ENCODE data around the gene SERPINB6. TPM values are rescaled to one million over a fixed set of nuclear protein-coding genes. Genes with fewer than 3 reads are reported as not detected.
"Not testable (repeated sequence)": the region's sequence is repeated elsewhere in the genome, so short reads cannot be mapped to it uniquely, and the experiment has no call there.

SERPINB6 gene
- total RNA-seq, 3 donors from 2014 or later (not counting 1 experiment from before 2014, with no cell fraction given), result 120 to 135 (median 129) TPM

DNA sequence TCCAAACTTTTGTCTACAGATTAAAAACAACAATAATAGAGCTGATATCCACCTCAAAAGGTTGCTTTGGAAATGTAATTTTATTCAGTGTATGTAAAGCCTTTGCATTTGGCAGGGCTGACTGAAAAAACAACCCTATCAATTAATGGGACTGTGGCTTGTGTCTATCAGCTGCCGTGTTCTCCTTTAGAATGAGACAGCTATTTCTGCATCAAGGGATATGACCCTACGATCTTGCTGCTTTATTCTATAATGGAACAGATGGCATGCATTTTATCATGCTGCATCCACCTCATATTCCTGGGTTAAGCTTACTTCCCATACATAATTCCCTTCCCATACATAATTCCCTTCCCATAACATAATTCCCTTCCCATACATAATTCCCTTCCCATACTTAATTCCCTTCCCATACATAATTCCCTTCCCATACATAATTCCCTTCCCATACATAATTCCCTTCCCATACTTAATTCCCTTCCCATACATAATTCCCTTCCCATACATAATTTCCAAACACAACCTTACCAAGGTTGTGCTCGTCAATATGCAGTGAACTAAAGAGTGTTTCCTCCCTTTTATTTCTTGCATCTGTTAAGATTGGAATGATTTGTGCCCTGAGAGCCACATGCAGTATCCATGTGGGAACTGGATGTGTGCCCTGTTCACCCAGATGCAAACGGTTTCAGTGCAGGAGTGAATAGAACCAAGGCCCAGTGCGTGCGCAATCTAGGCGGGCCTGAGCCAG lies 26.8 kb downstream of the SERPINB6 start:
- Mint-ChIP-seq H3K27ac (no peak overlapping the region), H3K4me3 (no peak overlapping the region), H3K36me3 (no peaks in the 10 kb centered on the region), H3K27me3 (ENCODE audit: low read depth in 2 of 2) (no peaks in the 10 kb centered on the region), H3K4me1 (peaks cover 32 to 45% of the 10 kb centered on the region in 2 donors), H3K9me3 (peaks cover 0 to 4% of the 10 kb centered on the region in 2 donors)
- intact Hi-C loops (cut with micrococcal nuclease), result loop anchor here (5.0 kb wide), 1 partner anchor 42 kb away; the partner anchor contains the start of gene SERPINB9
- 88% methylated on average over 7 of the region's 7 CpGs for WGBS (ENCODE audit: insufficient coverage)
- no peaks in the 10 kb centered on the region for H3K27me3 ChIP-seq (ENCODE audit: control insufficient read depth, insufficient read depth, low read length)
- no peak overlapping the region for H3K4me3 ChIP-seq (ENCODE audit: low read length)
- peaks cover 11% of the 10 kb centered on the region for H3K36me3 ChIP-seq (ENCODE audit: control insufficient read depth, insufficient read depth, low read length)
- no peak for DNase-seq
- peaks cover 4% of the 10 kb centered on the region for H3K9me3 ChIP-seq (ENCODE audit: control insufficient read depth, insufficient read depth, low read length)
- H3K4me1 ChIP-seq (ENCODE audit: control insufficient read depth, insufficient read depth, low read length), result peaks cover 44% of the 10 kb centered on the region
- no peak for ATAC-seq
- TF ChIP-seq, protein P1, sequence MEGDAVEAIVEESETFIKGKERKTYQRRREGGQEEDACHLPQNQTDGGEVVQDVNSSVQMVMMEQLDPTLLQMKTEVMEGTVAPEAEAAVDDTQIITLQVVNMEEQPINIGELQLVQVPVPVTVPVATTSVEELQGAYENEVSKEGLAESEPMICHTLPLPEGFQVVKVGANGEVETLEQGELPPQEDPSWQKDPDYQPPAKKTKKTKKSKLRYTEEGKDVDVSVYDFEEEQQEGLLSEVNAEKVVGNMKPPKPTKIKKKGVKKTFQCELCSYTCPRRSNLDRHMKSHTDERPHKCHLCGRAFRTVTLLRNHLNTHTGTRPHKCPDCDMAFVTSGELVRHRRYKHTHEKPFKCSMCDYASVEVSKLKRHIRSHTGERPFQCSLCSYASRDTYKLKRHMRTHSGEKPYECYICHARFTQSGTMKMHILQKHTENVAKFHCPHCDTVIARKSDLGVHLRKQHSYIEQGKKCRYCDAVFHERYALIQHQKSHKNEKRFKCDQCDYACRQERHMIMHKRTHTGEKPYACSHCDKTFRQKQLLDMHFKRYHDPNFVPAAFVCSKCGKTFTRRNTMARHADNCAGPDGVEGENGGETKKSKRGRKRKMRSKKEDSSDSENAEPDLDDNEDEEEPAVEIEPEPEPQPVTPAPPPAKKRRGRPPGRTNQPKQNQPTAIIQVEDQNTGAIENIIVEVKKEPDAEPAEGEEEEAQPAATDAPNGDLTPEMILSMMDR (IDR thresholded peaks at IDR 0.05), result no peak
- no peak overlapping the region for H3K27ac ChIP-seq (ENCODE audit: low read length)

DNA sequence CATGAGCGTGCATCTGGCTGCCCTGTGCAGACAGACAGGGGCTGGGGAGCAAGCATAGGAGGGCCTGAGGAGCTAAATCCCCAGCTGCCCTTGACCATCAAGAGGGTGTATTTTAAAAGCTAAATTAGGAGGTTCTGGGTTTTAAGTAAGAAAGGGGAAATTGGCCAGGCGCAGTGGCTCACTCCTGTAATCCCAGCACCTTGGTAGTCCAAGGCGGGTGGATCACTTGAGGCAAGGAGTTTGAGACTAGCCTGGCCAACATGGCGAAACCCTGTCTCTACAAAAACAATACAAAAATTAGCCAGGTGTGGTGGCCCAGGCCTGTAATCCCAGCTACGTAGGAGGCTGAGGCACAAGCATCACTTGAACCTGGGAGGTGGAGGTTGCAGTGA lies 27.8 kb downstream of the SERPINB6 start:
- DNase-seq (no peak), ATAC-seq (no peak)
- no peaks in the 10 kb centered on the region for H3K27me3 Mint-ChIP-seq (ENCODE audit: low read depth in 2 of 2)
- peak overlapping the region; percentile 85 for H3K4me3 Mint-ChIP-seq
- WGBS (ENCODE audit: insufficient coverage), result 39% methylated on average over 3 of the region's 5 CpGs
- H3K36me3 ChIP-seq (ENCODE audit: control insufficient read depth, insufficient read depth, low read length), result peaks cover 11% of the 10 kb centered on the region
- H3K4me1 Mint-ChIP-seq, result peaks cover 35 to 49% of the 10 kb centered on the region in 2 donors
- no peak overlapping the region for H3K4me3 ChIP-seq (ENCODE audit: low read length)
- H3K9me3 ChIP-seq (ENCODE audit: control insufficient read depth, insufficient read depth, low read length), result peaks cover 4% of the 10 kb centered on the region
- H3K36me3 Mint-ChIP-seq, result no peaks in the 10 kb centered on the region
- intact Hi-C loops (cut with micrococcal nuclease), result loop anchor here (5.0 kb wide), 1 partner anchor 41 kb away; the partner anchor contains the start of gene SERPINB9
- H3K9me3 Mint-ChIP-seq, result peaks cover 0 to 4% of the 10 kb centered on the region in 2 donors
- peak overlapping the region; percentile 58 for H3K27ac ChIP-seq (ENCODE audit: low read length)
- no peaks in the 10 kb centered on the region for H3K27me3 ChIP-seq (ENCODE audit: control insufficient read depth, insufficient read depth, low read length)
- H3K4me1 ChIP-seq (ENCODE audit: control insufficient read depth, insufficient read depth, low read length), result peaks cover 52% of the 10 kb centered on the region
- H3K27ac Mint-ChIP-seq, result peak overlapping the region; percentile 91 to 92
- TF ChIP-seq, protein P1 (IDR thresholded peaks at IDR 0.05), result no peak

DNA sequence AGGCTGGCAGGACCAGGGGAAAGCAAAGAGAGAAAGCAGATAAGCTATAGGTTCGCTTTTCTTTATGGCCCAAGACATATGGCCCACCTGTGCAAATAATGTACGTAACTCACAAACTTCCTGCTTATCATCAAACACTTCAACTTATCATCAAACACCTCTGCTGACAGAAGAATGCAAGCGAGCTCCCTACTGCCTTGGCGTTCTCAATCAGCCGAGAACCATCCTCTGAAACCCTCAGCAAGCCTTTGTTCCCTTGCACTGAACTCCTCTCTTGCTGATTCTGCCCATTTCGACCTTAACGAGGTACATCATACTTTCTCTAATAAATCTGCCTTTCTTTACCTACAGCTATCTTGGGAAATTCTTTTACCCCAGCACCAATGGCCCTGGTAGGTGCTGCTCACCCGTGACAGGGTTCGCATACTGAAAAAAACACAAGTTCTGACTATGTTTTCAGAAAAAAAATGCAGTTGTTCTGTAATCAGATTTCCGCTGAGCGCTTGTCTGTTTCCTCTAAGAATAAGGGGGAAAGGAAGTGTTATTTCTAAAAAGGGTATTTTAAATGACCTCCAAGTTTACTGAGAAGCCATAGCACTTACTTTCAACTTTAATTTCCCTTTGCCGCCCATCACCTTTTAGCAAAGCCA lies 28.3 kb downstream of the SERPINB6 start:
- no peaks in the 10 kb centered on the region for H3K27me3 Mint-ChIP-seq (ENCODE audit: low read depth in 2 of 2)
- Histone ChIP-seq H3K4me1 (ENCODE audit: control insufficient read depth, insufficient read depth, low read length) (peaks cover 58% of the 10 kb centered on the region), H3K36me3 (ENCODE audit: control insufficient read depth, insufficient read depth, low read length) (peaks cover 7% of the 10 kb centered on the region), H3K9me3 (ENCODE audit: control insufficient read depth, insufficient read depth, low read length) (peaks cover 4% of the 10 kb centered on the region), H3K27ac (ENCODE audit: low read length) (peak overlapping the region; percentile 58), H3K4me3 (ENCODE audit: low read length) (no peak overlapping the region), H3K27me3 (ENCODE audit: control insufficient read depth, insufficient read depth, low read length) (no peaks in the 10 kb centered on the region)
- H3K27ac Mint-ChIP-seq, result peak overlapping the region; percentile 91 to 92
- H3K4me1 Mint-ChIP-seq, result peaks cover 40 to 52% of the 10 kb centered on the region in 2 donors
- intact Hi-C loops (cut with micrococcal nuclease), result loop anchor here (5.0 kb wide), 1 partner anchor 41 kb away; the partner anchor contains the start of gene SERPINB9
- DNase-seq (peak in 1 of 2 donors; percentile 60), ATAC-seq (no peak)
- H3K4me3 Mint-ChIP-seq, result peak overlapping the region; percentile 85
- WGBS (ENCODE audit: insufficient coverage), result 11% methylated on average over 10 of the region's 12 CpGs
- H3K36me3 Mint-ChIP-seq, result no peaks in the 10 kb centered on the region
- peaks cover 0 to 4% of the 10 kb centered on the region in 2 donors for H3K9me3 Mint-ChIP-seq
- TF ChIP-seq, protein P1 (IDR thresholded peaks at IDR 0.05), result no peak

DNA sequence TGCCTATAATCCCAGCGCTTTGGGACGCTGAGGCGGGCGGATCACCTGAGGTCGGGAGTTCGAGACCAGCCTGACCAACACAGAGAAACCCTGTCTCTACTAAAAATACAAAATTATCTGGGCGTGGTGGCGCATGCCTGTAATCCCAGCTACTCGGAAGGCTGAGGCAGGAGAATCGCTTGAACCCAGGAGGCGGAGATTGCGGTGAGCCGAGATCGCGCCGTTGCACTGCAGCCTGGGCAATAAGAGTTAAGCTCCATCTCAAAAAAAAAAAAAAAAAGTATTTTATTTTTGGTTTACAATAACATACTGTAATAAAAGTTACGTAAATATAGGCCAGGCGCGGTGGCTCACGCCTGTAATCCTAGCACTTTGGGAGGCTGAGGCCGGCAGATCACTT lies 29.3 kb downstream of the SERPINB6 start:
- peak overlapping the region; percentile 92 to 96 for H3K27ac Mint-ChIP-seq
- H3K4me3 ChIP-seq (ENCODE audit: low read length); H3K36me3 Mint-ChIP-seq; H3K27me3 ChIP-seq (ENCODE audit: control insufficient read depth, insufficient read depth, low read length); H3K27ac ChIP-seq (ENCODE audit: low read length); H3K27me3 Mint-ChIP-seq (ENCODE audit: low read depth in 2 of 2); ATAC-seq; DNase-seq; H3K36me3 ChIP-seq (ENCODE audit: control insufficient read depth, insufficient read depth, low read length); H3K9me3 ChIP-seq (ENCODE audit: control insufficient read depth, insufficient read depth, low read length); H3K9me3 Mint-ChIP-seq: not testable (repeated sequence)
- peak overlapping the region; percentile 70 for H3K4me3 Mint-ChIP-seq
- intact Hi-C loops (cut with micrococcal nuclease), result loop anchor here (5.0 kb wide), 1 partner anchor 40 kb away; the partner anchor contains the start of gene SERPINB9
- 91% methylated on average over 15 of the region's 21 CpGs for WGBS (ENCODE audit: insufficient coverage)
- H3K4me1 ChIP-seq (ENCODE audit: control insufficient read depth, insufficient read depth, low read length), result peaks cover 66% of the 10 kb centered on the region
- H3K4me1 Mint-ChIP-seq, result peaks cover 49 to 57% of the 10 kb centered on the region in 2 donors
